SU-DHL-6 (cell line): ENCODE measurements around the gene COPZ1.

Experiments used
- EZH2phosphoT487 ChIP-seq: fragments of 200-600 bp; sonication (generic), shearing (Covaris generic); conservative IDR thresholded peaks from 2 replicates; pipeline ENCODE4 v1.6.1; 2018; ENCODE audit warnings: mild to moderate bottlenecking, antibody characterized with exemption, low read length, moderate library complexity, mixed read lengths
- TF ChIP-seq, protein P1 (sequence below): fragments of 200-600 bp; sonication (generic); IDR thresholded peaks from one replicate; pipeline ENCODE4 v1.5.1; 2017; ENCODE audit warnings: antibody characterized with exemption, mild to moderate bottlenecking, low read length, moderate library complexity; ENCODE audit not compliant: insufficient read depth, poor library complexity, severe bottlenecking

DNA sequence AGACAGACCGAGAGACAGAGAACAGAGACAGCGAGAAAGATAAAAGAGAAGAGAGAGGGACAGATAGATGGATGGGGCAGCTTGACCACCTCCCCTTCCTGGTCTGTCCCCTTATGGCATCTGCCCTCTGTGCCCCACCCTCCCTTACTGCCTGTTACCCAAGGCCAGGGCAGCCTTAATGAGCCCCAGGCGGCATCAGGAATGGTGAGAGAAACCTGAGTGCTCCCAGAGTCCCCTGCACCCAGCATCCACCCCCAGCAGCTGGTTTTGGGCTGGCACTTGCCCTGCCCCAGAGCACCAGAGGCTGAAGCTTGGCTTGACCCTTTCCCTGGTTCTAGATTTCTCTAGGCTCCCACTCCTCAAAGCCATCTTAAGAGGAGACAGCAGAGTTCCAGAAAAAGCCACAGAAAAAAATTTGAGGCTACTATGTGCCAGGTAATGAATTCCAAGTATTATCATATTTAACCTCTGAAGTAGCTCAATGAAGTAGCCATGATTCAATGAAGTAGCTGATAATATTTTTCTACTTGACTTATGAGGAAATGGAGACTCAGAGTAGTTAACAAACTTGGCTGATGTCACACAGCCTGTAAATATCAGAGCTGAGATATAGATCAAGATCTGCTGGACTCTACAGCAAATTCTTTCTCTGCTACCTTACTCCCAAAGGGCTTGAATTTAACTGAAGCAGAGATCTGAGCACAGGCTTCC lies 61.6 kb downstream of the COPZ1 start:
- TF ChIP-seq, protein P1, sequence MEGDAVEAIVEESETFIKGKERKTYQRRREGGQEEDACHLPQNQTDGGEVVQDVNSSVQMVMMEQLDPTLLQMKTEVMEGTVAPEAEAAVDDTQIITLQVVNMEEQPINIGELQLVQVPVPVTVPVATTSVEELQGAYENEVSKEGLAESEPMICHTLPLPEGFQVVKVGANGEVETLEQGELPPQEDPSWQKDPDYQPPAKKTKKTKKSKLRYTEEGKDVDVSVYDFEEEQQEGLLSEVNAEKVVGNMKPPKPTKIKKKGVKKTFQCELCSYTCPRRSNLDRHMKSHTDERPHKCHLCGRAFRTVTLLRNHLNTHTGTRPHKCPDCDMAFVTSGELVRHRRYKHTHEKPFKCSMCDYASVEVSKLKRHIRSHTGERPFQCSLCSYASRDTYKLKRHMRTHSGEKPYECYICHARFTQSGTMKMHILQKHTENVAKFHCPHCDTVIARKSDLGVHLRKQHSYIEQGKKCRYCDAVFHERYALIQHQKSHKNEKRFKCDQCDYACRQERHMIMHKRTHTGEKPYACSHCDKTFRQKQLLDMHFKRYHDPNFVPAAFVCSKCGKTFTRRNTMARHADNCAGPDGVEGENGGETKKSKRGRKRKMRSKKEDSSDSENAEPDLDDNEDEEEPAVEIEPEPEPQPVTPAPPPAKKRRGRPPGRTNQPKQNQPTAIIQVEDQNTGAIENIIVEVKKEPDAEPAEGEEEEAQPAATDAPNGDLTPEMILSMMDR: no peak
- TF ChIP-seq EZH2phosphoT487: no peak
